ENCODE data around the gene ONECUT1.
"Not testable (repeated sequence)": the region's sequence is repeated elsewhere in the genome, so short reads cannot be mapped to it uniquely, and the experiment has no call there.

Gene ONECUT1

DNA sequence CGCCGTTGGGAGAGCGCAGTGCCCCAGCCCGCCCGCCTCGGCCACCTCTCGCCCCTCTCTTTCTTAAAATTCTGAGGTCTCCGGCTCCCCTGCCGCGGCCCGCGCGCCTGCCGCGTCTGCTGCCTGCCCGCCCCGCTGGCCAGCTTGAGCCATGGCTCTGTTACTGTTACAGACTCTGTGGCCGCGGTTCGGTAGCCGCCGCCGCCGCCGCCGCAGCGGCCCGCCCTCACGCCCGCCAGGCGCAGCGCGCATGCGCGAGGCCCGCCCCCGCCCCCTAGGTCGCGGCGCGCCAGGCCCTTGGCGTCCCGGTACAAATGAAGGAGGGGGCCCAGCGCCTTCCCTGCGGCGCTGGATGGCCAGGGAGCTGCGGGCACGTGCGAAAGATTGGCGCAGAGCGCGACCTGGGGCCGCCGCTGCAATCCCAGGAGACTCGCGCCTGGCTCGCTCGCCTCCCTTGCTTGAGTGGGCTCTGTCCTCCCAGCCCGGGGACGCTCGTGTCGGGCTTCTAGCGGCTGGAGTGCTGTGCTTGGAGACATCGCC is at the start of gene ONECUT1:
ONECUT1 (minus strand) TSS at position 168 of the 540 bp plus-strand sequence. CDS start 452 bp downstream, outside the sequence.
- peak; percentile 95 for DNase-seq (ENCODE audit: low spot score)

DNA sequence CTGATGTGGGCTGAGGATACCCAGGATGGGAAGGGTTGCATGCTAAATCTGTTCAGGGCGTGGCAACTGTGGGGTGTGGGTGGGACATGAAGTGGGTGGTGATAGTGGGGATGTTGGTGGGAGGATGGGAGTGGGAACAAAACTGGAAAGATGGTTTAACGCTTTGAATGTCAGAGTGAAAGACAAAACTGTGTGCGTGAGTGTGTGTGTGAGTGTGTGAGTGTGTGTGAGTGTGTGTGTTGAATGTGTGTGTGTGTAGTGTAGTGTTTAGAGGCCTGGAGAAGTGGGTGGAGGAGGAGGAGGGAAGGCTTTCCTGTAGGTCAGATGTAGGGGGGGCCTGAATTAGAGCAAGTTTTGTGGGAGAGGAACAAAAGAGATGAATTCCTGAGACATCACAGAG is 44.2 kb upstream of the ONECUT1 start:
- no peak for DNase-seq (ENCODE audit: low spot score)

DNA sequence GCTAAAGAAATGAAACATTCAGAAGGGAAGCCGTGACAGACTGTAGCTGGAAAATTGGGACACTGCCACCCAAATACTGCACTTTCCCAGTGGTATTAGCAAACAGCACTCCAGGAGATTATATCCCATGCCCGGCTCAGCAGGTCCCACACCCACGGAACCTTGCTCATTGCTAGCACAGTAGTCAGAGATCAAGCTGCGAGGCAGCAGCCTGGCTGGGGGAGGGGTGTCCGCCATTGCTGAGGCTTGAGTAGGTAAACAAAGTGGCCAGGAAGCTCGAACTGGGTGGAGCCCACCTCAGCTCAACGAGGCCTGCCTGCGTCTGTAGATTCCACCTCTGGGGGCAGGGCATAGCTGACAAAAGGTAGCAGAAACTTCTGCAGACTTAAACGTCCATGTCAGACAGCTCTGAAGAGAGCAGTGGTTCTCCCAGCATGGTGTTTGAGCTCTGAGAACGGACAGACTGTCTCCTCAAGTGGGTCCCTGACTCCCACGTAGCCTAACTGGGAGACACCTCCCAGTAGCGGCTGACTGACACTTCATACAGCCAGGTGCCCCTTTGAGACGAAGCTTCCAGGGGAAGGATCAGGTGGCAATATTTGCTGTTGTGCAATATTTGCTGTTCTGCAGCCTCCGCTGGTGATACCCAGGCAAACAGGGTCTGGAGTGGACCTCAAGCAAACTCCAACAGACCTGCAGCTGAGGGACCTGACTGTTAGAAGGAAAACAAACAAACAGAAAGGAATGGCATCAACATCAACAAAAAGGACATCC is 34.2 kb upstream of the ONECUT1 start:
- DNase-seq (ENCODE audit: low spot score) = not testable (repeated sequence)

DNA sequence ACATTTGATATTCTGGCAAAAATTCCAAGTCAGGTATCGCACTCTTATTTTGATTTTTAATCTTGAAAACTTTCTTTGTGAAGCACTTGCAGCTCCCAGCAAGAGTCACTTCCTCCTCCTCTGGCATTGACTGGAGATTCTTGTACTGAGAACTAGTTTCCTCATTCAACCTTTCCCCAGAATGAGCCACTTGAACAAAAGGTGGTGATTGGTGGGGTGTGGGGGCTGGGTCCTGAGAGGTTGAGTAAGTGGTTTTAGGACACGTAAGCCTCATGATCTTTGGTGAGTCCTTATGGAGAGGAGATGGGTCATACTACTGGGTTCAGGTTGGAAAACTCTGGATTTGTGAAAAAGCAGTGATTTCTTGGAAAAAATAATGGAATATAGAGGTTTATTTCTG is 32.3 kb upstream of the ONECUT1 start:
- DNase-seq (ENCODE audit: low spot score) = no peak

DNA sequence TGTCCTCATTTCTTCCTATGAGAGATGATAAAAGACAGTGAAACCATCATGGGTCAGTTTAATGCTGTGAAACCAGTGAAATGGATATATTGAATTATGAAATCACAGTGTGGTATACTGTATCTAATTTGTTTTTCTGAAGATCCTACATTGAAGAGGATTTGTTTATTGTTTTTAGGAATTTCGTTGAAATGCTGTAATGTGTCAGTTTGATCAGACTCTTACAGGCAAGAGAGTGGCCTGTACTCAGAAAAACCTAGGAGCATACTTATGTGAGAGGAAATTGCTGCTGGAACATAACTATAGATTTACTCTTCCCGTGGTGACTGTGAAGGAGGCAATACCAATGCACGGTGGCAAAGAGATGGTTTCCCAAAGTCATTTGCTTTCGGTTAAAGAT is 29.1 kb upstream of the ONECUT1 start:
- DNase-seq (ENCODE audit: low spot score) = no peak

DNA sequence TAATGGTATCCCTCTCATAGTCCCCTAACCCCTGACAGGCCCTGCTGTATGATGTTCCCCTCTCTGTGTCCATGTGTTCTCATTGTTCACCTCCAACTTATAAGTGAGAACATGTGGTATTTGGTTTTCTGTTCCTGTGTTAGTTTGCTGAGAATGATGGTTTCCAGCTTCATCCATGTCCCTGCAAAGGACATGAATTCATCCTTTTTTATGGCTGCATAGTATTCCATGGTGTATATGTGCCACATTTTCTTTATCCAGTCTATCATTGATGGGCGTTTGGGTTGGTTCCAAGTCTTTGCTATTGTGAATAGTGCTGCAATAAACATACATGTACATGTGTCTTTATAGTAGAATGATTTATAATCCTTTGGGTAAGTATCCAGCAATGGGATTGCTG is 25.8 kb upstream of the ONECUT1 start:
- not testable (repeated sequence) for DNase-seq (ENCODE audit: low spot score)

- DNase-seq (ENCODE audit: low spot score) = no peak
These were observed 18.9 kb upstream of the ONECUT1 start for GRCh38 chr15:52808996-52809395.

DNA sequence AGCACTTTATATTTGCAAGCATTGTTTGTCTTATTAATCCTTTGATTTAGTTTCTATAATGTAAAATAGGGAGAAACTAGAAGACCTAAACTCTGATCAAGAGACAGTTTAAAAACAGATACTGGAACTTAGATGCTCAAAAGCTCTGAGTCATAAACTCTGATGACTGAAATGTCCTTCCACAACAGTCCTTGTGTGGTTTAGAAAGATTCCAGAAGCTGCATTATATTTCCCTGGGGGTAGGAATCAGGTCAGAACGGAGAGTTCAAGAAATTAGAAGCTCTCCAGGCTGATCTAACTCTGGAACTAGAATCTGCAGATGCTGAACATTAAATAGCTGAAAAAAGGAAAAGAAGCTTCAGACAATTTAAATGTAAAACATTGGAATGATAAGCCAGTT is 18.3 kb upstream of the ONECUT1 start:
- DNase-seq (ENCODE audit: low spot score) = no peak

DNA sequence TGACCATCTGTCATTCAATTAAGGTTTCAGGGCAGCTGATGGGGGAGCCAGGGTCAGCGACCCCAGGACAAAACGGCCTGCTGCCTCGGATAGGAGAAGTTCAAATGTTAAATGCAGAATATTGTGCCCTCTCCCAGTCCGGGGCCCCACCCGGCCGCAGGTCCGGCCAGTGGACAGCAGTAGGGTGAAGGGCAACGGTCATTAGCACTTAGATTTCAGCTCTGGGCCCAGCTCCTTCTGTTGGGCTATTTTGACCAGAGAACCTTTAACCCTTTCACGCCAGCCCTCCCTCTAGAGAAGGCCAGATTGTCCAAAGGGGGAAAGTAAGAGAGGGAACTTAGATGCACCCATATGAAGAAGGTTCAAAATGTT is 16.1 kb upstream of the ONECUT1 start:
- DNase-seq (ENCODE audit: low spot score) = no peak

- no peak for DNase-seq (ENCODE audit: low spot score)
These were observed 15.5 kb upstream of the ONECUT1 start for GRCh38 chr15:52805351-52806283.

DNA sequence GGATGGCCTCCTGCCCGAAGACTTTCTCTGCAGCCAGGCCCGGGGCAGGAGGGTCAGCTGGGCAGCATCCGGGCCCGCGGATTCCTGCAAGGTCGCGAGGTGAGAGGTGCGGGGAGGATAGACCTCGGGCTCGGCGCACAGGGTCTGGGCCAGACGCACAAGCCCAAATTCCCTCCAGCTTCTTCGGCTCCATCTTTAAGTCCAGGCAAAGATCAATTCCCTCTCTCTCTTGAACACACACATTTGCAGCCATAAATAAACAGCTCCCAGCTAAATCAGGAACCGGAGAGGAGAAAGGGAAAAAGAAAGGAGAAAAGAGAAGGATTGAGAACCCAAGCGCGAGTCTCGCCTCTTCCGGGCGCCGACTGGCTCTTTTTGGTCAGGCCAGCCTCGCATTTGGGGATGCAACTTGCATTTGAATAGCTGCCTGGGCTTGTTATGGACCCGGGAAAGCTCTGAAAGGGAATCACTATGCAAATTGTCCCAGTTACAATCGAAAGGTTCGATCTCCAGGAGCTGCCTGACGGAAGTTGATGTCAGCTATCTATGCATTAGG is 14.5 kb upstream of the ONECUT1 start:
- DNase-seq (ENCODE audit: low spot score) = no peak

DNA sequence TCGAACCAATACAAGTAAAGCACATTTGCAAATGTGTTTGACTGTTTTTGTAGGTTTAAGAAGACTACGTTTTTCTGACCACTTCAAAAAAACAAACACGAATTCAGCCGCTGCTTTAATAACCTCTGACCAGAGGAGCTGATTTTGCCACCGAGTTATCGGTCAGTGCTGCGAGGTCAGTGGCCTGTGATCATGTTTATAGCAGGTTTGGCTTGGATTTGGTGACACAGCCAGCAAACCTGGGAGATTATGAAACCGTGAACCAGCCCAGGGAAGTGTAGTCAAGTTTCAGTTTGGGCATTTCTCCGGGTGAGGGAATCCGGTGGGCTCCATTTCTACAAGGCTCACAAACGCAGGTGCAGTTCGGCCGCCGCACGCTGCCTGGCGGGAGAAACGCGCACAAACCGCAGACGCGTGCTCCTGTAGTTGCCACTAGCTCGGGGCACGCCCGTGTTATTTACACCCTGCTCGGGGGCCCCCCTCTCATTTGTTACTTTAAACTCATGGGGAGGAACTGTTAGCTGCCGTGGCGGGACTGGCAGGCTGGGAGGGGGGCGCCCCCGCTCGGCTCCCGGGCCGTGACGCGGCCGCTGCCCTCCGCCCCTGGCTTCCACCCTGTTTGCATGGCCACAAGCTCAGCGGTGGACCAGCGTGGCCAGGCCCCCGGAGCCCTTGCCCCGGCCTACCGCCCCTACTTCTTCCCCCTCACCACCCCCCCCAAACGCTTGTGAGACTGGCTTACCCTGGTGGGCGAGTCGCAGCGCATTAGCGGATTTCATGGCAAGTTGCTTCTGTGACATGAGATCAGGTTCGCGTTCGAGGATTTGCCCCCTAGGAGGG is 13.6 kb upstream of the ONECUT1 start:
- DNase-seq (ENCODE audit: low spot score) = no peak

DNA sequence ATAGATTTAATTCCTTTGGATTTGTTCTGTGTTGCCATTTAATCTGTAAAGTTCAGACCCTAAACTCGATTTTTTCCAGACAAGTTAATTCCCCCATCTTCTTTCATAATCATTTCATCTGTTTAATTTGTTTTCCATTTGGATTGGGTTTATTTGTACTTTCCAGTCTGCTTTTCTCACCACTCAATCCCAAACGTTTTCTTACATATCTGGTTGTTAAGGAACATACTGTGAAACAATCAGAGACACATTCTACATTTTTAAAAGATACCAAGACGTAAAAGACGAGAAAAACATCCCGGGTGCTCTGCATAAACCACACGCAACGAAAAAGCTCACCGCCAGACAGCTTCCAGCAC is 13.0 kb upstream of the ONECUT1 start:
- no peak for DNase-seq (ENCODE audit: low spot score)

- DNase-seq (ENCODE audit: low spot score) = no peak
These were observed 12.0 kb upstream of the ONECUT1 start for GRCh38 chr15:52802110-52802509.

GRCh38 chr15:52801748-52802085 is 11.6 kb upstream of the ONECUT1 start:
- DNase-seq (ENCODE audit: low spot score) = no peak

- DNase-seq (ENCODE audit: low spot score) = no peak
These were observed 11.0 kb upstream of the ONECUT1 start for GRCh38 chr15:52800828-52801747.

DNA sequence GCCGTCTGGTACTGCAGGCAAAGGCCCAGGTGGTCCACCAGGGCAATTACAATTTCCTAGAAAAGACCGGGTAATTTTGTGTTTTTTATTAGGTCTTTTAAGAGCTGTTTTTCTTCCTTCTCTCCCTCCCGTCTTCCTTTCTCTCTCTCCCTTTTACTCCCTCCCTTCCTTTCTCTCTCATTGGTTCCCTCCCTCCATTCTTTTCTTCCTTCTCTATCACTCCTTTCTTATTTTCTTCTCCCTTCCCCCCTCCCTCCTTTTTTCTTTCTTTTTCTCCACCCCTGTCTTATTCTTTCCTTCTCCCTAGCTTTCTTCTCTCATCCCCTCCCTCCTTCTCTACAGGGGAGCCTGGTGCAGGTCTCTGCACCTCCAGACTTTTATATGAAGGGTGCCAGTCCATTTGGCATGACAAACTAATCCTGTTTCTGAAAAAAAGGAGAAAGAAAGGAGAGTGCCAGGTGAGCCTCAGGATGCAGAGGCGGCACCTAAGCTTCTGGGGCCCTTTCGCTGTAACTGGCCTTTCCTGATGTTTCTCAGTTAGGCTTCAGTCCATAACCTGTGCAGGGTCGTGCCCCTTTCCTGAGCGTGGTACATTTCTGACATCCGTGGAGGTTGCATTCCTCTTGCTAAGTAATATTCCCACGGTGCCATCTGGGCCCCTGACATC is 9.1 kb upstream of the ONECUT1 start:
- DNase-seq (ENCODE audit: low spot score) = no peak

GRCh38 chr15:52798529-52799101 is 8.5 kb upstream of the ONECUT1 start:
- DNase-seq (ENCODE audit: low spot score) = no peak

- no peak for DNase-seq (ENCODE audit: low spot score)
These were observed 7.7 kb upstream of the ONECUT1 start for GRCh38 chr15:52797625-52798501.
